ENCODE measurements around the gene DIS3L2.

DIS3L2 gene

GRCh38 chr2:231928901-231929725, 32.4 kb upstream of the DIS3L2 start:
- no peaks in the 10 kb centered on the region for H3K9me3 ChIP-seq
- peaks cover 87% of the 10 kb centered on the region for H3K4me1 ChIP-seq
- H3K36me3 ChIP-seq, result peaks cover 4% of the 10 kb centered on the region; the same call in 1 of the 2 replicates
- H3K9ac ChIP-seq, result no peak overlapping the region
- 0 out of 2 replicates have a peak overlapping the region, but pooled peaks have one; percentile 21 for H3K27ac ChIP-seq
- H3K4me2 ChIP-seq, result peak overlapping the region; percentile 100
- H4K20me1 ChIP-seq, result peaks cover 16% of the 10 kb centered on the region
- TF ChIP-seq Cebpa-rat (IDR thresholded peaks at IDR 0.05), result no peak
- peaks cover 38% of the 10 kb centered on the region for H3K27me3 ChIP-seq
- H3K4me3 ChIP-seq, result no peak overlapping the region

- Histone ChIP-seq H3K27ac (peak overlapping the region; percentile 28; the same call in 1 of the 2 replicates), H3K4me2 (peak overlapping the region; percentile 100), H3K9ac (no peak overlapping the region), H3K4me1 (peaks cover 87% of the 10 kb centered on the region), H3K9me3 (no peaks in the 10 kb centered on the region), H3K27me3 (peaks cover 28% of the 10 kb centered on the region), H3K36me3 (no peaks in the 10 kb centered on the region), H3K4me3 (no peak overlapping the region), H4K20me1 (peaks cover 7% of the 10 kb centered on the region; the same call in 1 of the 2 replicates)
- no peak for TF ChIP-seq Cebpa-rat (IDR thresholded peaks at IDR 0.05)
These were observed 31.4 kb upstream of the DIS3L2 start for GRCh38 chr2:231929961-231930592.

GRCh38 chr2:231930593-231931281, 30.8 kb upstream of the DIS3L2 start:
- no peak for TF ChIP-seq Cebpa-rat (IDR thresholded peaks at IDR 0.05)
- Histone ChIP-seq H3K27ac (peak overlapping the region; percentile 28), H3K4me2 (peak overlapping the region; percentile 100), H3K4me3 (no peak overlapping the region), H3K27me3 (peaks cover 23% of the 10 kb centered on the region), H3K9ac (no peak overlapping the region), H3K4me1 (peaks cover 93% of the 10 kb centered on the region), H4K20me1 (peaks cover 2% of the 10 kb centered on the region; the same call in 1 of the 2 replicates), H3K9me3 (no peaks in the 10 kb centered on the region), H3K36me3 (no peaks in the 10 kb centered on the region)

- Histone ChIP-seq H3K9me3 (no peaks in the 10 kb centered on the region), H4K20me1 (no peaks in the 10 kb centered on the region), H3K4me3 (no peak overlapping the region), H3K4me1 (peaks cover 99% of the 10 kb centered on the region), H3K9ac (no peak overlapping the region), H3K4me2 (peak overlapping the region; percentile 100), H3K36me3 (no peaks in the 10 kb centered on the region), H3K27ac (no peak overlapping the region), H3K27me3 (peaks cover 17% of the 10 kb centered on the region)
- no peak for TF ChIP-seq Cebpa-rat (IDR thresholded peaks at IDR 0.05)
These were observed 30.0 kb upstream of the DIS3L2 start for GRCh38 chr2:231931481-231931915.

GRCh38 chr2:231932711-231932970, 28.9 kb upstream of the DIS3L2 start:
- no peak overlapping the region for H3K27ac ChIP-seq
- peaks cover 94% of the 10 kb centered on the region for H3K4me1 ChIP-seq
- no peak overlapping the region for H3K4me3 ChIP-seq
- peaks cover 6% of the 10 kb centered on the region for H3K27me3 ChIP-seq
- no peak overlapping the region for H3K9ac ChIP-seq
- no peaks in the 10 kb centered on the region for H4K20me1 ChIP-seq
- no peak for TF ChIP-seq Cebpa-rat (IDR thresholded peaks at IDR 0.05)
- H3K36me3 ChIP-seq, result no peaks in the 10 kb centered on the region
- H3K9me3 ChIP-seq, result no peaks in the 10 kb centered on the region
- peak overlapping the region; percentile 100 for H3K4me2 ChIP-seq

GRCh38 chr2:231932985-231933915, 28.3 kb upstream of the DIS3L2 start:
- H3K4me1 ChIP-seq, result peaks cover 88% of the 10 kb centered on the region
- no peak for TF ChIP-seq Cebpa-rat (IDR thresholded peaks at IDR 0.05)
- peak overlapping the region; percentile 49; the same call in 1 of the 2 replicates for H3K9ac ChIP-seq
- H3K9me3 ChIP-seq, result no peaks in the 10 kb centered on the region
- no peaks in the 10 kb centered on the region for H4K20me1 ChIP-seq
- peak overlapping the region; percentile 76 for H3K27ac ChIP-seq
- no peaks in the 10 kb centered on the region for H3K36me3 ChIP-seq
- H3K4me3 ChIP-seq, result no peak overlapping the region
- peak overlapping the region; percentile 100 for H3K4me2 ChIP-seq
- H3K27me3 ChIP-seq, result no peaks in the 10 kb centered on the region; the same call in 1 of the 2 replicates

GRCh38 chr2:231933916-231934401, 27.6 kb upstream of the DIS3L2 start:
- H3K9me3 ChIP-seq, result no peaks in the 10 kb centered on the region
- no peak overlapping the region for H3K4me3 ChIP-seq
- no peaks in the 10 kb centered on the region for H4K20me1 ChIP-seq
- H3K4me1 ChIP-seq, result peaks cover 81% of the 10 kb centered on the region
- H3K36me3 ChIP-seq, result no peaks in the 10 kb centered on the region
- H3K4me2 ChIP-seq, result peak overlapping the region; percentile 100
- TF ChIP-seq Cebpa-rat (IDR thresholded peaks at IDR 0.05), result no peak
- H3K27ac ChIP-seq, result peak overlapping the region; percentile 76
- no peaks in the 10 kb centered on the region for H3K27me3 ChIP-seq
- peak overlapping the region; percentile 49; the same call in 1 of the 2 replicates for H3K9ac ChIP-seq

- H3K27ac ChIP-seq, result peak overlapping the region; percentile 76
- peaks cover 74% of the 10 kb centered on the region for H3K4me1 ChIP-seq
- H3K27me3 ChIP-seq, result no peaks in the 10 kb centered on the region
- no peaks in the 10 kb centered on the region for H3K36me3 ChIP-seq
- H3K4me2 ChIP-seq, result peak overlapping the region; percentile 100
- H3K4me3 ChIP-seq, result no peak overlapping the region
- H4K20me1 ChIP-seq, result no peaks in the 10 kb centered on the region
- TF ChIP-seq Cebpa-rat (IDR thresholded peaks at IDR 0.05), result no peak
- H3K9me3 ChIP-seq, result no peaks in the 10 kb centered on the region
- H3K9ac ChIP-seq, result peak overlapping the region; percentile 49; the same call in 1 of the 2 replicates
These were observed 26.9 kb upstream of the DIS3L2 start for GRCh38 chr2:231934441-231935206.

Data from BLaER1 (cell line).